Measurements from ENCODE around the gene DPP6.
"Not testable (repeated sequence)": the region's sequence is repeated elsewhere in the genome, so short reads cannot be mapped to it uniquely, and the experiment has no call there.

- not testable (repeated sequence) for TF ChIP-seq CTCF (optimal IDR thresholded peaks at IDR 0.05 in 1 of 3, IDR thresholded peaks at IDR 0.05 in 1 of 3, conservative IDR thresholded peaks at IDR 0.05 in 1 of 3; ENCODE audit: extremely low read depth in 1 of 3, insufficient read depth in 2 of 3, low read length in 3 of 3); EZH2 (IDR thresholded peaks at IDR 0.05; ENCODE audit: low read length)
These were observed 111.4 kb downstream of the DPP6 start for GRCh38 chr7:154163642-154164041.

All from keratinocyte (primary cell).